ENCODE data around the gene ABCG8.

The ABCG8 gene

GRCh38 chr2:43826305-43827250 is 12.2 kb upstream of the ABCG8 start:
- DNase-seq, result no peak

- peak; percentile 18 for DNase-seq
These were observed 7.1 kb upstream of the ABCG8 start for GRCh38 chr2:43831543-43832294.

DNA sequence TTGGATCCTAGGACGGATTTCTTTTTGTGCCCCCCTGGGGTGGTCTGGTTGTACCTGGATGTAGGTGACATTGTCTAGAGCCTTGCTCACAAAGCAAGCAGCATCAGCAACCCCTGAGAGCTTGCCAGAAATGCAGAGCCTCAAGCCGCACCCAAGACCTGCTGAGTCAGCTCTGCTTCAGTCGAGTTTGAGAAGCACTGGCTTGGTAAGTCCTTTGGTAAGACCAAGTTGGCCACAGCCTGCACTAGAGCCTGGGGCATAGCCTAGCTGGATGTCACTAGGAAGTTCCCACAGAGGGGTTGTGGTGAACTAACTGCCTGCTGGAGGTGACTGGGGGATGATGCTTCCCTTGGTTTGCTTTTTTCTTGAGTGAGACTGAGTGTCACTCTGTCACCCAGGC is 6.3 kb upstream of the ABCG8 start:
- DNase-seq, result no peak

GRCh38 chr2:43837033-43837432 is 1.7 kb upstream of the ABCG8 start:
- no peak for DNase-seq

GRCh38 chr2:43837831-43838559 is 776 bp upstream of the ABCG8 start:
- no peak for DNase-seq

DNA sequence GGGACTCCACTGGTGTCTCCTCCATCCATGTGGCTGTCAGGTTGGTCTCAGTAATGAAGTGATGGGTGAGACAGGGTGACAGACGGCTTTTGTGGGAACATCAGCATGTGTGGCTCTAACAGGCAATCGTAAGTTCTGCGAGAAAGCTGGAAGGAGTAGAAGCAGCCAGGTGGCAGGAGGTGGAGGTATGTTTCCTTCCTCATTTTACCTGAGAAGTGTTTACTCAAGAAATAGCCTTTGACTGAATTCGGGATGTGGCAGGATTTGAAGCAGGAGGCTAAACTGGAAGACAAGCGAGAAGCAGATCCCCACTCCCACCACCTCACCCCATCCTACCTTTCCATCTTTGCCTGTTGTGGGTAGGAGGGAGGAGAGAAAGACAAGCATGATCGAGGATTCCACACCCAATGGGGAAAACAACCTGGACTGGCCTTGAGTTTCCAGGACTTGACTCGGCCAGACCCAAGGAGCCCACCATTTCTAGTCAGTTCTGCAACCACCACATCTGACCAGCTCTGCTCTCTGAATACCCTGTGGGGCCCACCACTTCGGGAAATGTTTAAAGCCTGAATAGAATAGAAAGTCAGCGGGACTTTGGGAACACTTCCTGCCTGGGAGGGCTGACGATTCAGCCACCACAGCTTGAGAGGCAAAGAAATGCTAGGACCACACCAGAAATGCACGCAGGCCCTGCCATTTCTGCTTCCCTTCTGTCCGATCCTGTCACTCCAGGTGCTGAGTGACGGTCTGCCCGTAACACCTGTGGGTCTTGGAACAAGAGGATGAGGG is 1.2 kb downstream of the ABCG8 start:
- no peak for DNase-seq

DNA sequence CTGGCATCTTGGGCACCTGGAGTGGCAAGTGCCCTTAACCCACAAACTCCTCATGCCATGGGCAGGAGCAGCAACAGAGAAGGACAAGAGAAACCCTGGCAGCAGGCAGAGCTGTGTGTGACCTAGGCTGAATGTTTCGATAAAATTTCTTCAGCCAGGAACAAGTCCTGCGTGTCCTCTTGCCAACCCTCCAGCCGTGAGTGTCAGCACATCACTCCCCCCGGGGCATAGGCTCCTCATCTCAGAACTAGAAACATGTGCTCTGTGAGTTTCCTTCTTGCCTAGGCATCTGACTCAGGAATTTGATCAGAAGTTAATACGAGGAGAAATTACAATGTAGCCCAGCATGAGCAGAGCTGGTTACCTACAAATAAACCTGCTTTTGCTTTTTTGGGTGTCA is 2.2 kb downstream of the ABCG8 start:
- no peak for DNase-seq

GRCh38 chr2:43841949-43842865 is 3.4 kb downstream of the ABCG8 start:
- no peak for DNase-seq

DNA sequence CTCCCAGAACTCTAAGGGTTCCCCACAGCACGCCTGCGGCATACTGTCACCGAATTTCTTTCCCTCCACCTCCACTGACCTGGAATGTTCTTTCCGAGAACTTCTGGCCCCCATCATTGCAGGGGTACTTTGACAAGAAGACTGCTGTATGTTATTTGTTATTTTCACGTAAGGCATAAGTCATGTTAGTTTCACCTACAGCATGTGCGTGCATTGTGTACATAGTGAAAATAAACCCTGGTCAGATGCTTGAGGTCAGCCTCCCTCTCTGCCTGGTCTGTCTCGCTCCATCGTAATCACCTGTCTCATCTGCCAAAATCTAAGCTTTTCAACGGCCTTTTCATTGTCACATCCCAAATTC is 4.1 kb downstream of the ABCG8 start:
- no peak for DNase-seq

GRCh38 chr2:43845181-43845580 is 6.4 kb downstream of the ABCG8 start:
- no peak for DNase-seq

GRCh38 chr2:43846140-43846793 is 7.5 kb downstream of the ABCG8 start:
- no peak for DNase-seq

- DNase-seq, result no peak
These were observed 9.4 kb downstream of the ABCG8 start for GRCh38 chr2:43848214-43848613.

DNA sequence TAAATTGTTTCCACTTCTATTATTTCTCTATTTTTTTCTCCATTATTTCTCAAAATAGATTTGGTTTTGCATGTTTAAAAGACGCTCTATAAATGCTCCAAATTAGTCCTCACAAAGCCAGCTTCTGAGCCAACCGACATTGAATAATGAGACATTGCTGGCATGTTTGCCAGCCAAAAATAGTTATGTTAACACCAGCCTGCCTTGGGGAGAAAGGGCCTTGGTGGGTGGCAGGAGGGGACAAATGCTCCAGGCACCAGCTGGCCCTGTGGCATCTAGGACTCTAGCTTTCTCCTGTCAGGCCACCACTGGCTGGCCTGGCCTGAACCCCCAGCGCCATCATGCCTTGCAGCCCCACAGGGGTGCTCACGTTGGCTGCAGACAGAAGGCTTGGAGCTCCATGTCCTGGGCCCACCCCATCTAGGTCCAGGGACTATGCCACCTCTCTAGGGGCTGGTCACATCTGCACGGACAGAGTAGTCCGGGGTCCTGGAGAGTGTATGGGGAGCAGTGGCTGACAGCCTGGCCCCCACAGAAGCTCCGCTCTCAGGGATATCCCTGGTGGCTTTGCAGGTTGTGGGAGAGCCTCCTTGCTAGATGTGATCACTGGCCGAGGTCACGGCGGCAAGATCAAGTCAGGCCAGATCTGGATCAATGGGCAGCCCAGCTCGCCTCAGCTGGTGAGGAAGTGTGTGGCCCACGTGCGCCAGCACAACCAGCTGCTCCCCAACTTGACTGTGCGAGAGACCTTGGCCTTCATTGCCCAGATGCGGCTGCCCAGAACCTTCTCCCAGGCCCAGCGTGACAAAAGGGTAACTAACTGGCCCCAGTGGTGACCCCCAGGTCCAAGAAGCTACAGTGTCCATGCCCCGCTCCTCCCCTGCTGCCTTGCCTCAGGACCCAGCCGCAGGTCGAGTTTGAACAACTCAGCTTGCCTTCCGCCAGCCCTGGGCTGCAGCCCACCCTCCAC is 12.5 kb downstream of the ABCG8 start:
- DNase-seq, result no peak

DNA sequence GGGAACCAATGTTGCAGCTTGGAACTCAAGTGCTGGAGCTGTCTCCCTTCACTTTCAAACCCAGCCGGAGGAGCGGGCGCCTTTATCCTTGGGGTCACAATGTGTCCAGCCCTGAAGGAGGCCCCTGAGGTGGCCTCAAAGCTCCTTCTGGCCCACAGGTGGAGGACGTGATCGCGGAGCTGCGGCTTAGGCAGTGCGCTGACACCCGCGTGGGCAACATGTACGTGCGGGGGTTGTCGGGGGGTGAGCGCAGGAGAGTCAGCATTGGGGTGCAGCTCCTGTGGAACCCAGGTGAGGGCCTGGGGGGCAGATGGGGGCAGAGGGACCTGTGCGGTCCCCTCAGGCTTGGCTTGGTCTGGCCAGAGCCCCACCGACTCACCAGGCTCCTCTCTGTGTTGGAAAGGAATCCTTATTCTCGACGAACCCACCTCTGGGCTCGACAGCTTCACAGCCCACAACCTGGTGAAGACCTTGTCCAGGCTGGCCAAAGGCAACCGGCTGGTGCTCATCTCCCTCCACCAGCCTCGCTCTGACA is 13.5 kb downstream of the ABCG8 start:
- no peak for DNase-seq

GRCh38 chr2:43853141-43854081 is 14.6 kb downstream of the ABCG8 start:
- DNase-seq, result no peak

DNA sequence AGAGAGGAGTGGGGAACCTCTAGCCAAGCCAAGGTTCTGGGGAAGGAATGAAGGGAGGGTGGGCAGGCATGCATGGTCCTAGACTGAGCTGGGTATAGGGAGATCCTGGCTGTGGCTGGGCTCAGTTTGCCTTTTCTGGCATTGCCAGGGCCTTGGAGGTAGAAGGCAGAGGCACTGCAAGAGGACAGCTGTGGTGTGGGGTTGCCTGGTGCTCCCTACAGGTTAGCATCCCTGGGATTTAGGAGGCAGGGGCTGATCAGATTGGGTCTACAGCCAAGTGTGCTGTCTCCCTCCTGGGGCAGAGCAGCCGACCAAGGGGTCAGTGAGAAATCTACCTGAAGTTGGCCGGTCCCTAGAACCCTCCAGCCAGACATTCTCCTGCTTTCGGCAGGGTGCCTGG is 15.9 kb downstream of the ABCG8 start:
- DNase-seq, result no peak

DNA sequence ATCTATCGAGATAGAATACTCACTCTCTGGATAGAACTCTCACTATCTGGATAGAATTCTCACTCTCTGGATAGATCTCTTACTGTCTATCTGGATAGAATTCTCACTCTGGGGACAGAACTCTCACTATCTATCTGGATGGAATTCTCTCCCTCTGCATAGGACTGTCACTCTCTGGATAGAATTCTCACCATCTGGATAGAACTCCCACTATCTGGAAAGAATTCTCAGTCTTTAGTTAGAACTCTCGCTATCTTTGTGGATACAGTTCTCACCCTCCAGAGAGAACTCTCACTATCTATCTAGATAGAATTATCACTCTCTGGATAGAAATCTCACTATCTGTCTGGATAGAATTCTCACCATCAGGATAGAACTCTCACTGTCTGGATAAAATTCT is 16.5 kb downstream of the ABCG8 start:
- DNase-seq, result no peak

- DNase-seq, result no peak
These were observed 33.4 kb downstream of the ABCG8 start for GRCh38 chr2:43872151-43872550.
